ENCODE data around the gene PEX6. TPM values are rescaled to one million over a fixed set of nuclear protein-coding genes. Genes with fewer than 3 reads are reported as not detected.

PEX6 gene
- polyA plus RNA-seq, 1 experiment = 6.8 TPM

DNA sequence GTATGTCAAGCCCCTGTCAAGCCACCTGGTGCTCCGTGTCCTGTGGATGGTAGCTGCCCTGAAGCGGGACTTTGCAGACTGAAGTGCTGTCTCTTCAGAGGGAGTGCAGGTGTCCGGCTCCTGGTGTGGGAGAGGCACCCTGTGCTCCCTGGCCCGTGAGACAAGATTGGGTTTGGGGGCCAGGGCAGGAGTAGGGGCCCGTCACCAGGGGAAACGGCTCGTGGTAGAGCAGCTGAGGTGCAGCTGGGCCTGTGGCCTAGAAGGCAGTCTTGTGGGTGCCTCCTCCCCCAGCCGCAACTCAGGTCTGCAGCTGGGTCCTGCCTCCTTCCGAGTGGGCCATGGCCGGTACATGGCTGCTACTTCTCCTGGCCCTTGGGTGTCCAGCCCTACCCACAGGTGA, 63.2 kb downstream of the PEX6 start, which contains the start of gene PTCRA:
Gene PTCRA (plus strand): TSS at position 322 of the 400 bp plus-strand sequence. CDS start 17 bp downstream, at position 339.
- POLR2A ChIA-PET = no interaction called here

DNA sequence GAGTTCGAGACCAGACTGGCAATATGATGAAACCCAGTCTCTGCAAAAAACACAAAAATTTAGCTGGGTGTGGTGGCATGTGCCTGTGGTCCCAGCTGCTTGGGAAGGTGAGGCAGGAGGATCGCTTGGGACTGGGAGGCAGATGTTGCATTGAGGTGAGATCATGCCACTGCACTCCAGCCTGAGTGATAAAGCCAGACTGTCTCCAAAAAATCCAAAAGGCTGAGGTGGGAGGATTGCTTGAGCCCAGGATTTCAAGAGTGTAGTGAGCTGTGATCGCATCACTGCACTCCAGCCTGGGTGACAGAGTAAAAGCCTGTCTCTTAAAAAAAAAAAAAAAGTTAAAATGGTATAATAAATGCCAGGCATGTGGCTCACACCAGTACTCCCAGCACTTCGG, 64.4 kb downstream of the PEX6 start:
- no peak for DNase-seq (ENCODE audit: low read depth, low spot score)

More for the DNA sequence above, 63.2 kb downstream of the PEX6 start, which contains the start of gene PTCRA:
- DNase-seq (ENCODE audit: low read depth, low spot score) = no peak
- Histone ChIP-seq H3K9me3 (ENCODE audit: control insufficient read depth, insufficient read depth, low read length) (no peaks in the 10 kb centered on the region; the same call in 1 of the 2 replicates), H3K4me3 (ENCODE audit: low read depth, low read length) (no peak within 1 kb of the TSS), H3K27ac (ENCODE audit: low read depth, low read length) (no peak within 1 kb of the TSS), H3K27me3 (ENCODE audit: control insufficient read depth, insufficient read depth, low read length) (peaks cover 2% of the 10 kb centered on the region)
- CTCF ChIA-PET = no interaction called here
- TF ChIP-seq, protein P1, sequence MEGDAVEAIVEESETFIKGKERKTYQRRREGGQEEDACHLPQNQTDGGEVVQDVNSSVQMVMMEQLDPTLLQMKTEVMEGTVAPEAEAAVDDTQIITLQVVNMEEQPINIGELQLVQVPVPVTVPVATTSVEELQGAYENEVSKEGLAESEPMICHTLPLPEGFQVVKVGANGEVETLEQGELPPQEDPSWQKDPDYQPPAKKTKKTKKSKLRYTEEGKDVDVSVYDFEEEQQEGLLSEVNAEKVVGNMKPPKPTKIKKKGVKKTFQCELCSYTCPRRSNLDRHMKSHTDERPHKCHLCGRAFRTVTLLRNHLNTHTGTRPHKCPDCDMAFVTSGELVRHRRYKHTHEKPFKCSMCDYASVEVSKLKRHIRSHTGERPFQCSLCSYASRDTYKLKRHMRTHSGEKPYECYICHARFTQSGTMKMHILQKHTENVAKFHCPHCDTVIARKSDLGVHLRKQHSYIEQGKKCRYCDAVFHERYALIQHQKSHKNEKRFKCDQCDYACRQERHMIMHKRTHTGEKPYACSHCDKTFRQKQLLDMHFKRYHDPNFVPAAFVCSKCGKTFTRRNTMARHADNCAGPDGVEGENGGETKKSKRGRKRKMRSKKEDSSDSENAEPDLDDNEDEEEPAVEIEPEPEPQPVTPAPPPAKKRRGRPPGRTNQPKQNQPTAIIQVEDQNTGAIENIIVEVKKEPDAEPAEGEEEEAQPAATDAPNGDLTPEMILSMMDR (IDR thresholded peaks at IDR 0.05; ENCODE audit: low read depth, low read length) = no peak

More for the DNA sequence above, 64.4 kb downstream of the PEX6 start:
- ChIA-PET CTCF (interaction anchor here (0.7 to 1.1 kb wide), 3 partner anchors 14 to 173 kb away, joined by 3 read pairs; no protein-coding TSS in a partner anchor), POLR2A (interaction anchor here (0.6 to 1.5 kb wide), 4 partner anchors 15 to 599 kb away, joined by 3 to 14 read pairs (median 5); partner anchors contain the start of gene CNPY3)
- Histone ChIP-seq H3K4me3 (ENCODE audit: low read depth, low read length) (no peak overlapping the region), H3K27ac (ENCODE audit: low read depth, low read length) (no peak overlapping the region), H3K27me3 (ENCODE audit: control insufficient read depth, insufficient read depth, low read length) (peaks cover 2% of the 10 kb centered on the region), H3K9me3 (ENCODE audit: control insufficient read depth, insufficient read depth, low read length) (no peaks in the 10 kb centered on the region; the same call in 1 of the 2 replicates)
- TF ChIP-seq, protein P1 (IDR thresholded peaks at IDR 0.05; ENCODE audit: low read depth, low read length) = no peak

Other genes with a start within 250 kb of the PEX6 start
- 19.6 and 21.7 TPM in 2 replicates for gene TBCC, start 233.1 kb downstream of the PEX6 start, polyA plus RNA-seq (2011; rRNA removed)
- 5.8 and 7.0 TPM in 2 replicates for gene BICRAL, start 197.1 kb downstream of the PEX6 start, polyA plus RNA-seq (2011; rRNA removed)
- 45.0 and 48.5 TPM in 2 replicates for gene RPL7L1, start 99.6 kb downstream of the PEX6 start, polyA plus RNA-seq (2011; rRNA removed)
- gene PTCRA, start 63.1 kb downstream of the PEX6 start, polyA plus RNA-seq (2011; rRNA removed) = not detected in 2 replicates
- gene CNPY3, start 49.7 kb downstream of the PEX6 start, polyA plus RNA-seq (2011; rRNA removed) = 38.4 and 39.2 TPM in 2 replicates
- 0.07 TPM in 1 of 2 replicates, not detected in the other for gene GNMT, start 18.4 kb downstream of the PEX6 start, polyA plus RNA-seq (2011; rRNA removed)
- 59.5 and 61.5 TPM in 2 replicates for gene PPP2R5D, start 5.4 kb upstream of the PEX6 start, polyA plus RNA-seq (2011; rRNA removed)
- 86.5 and 97.9 TPM in 2 replicates for gene MEA1, start 34.8 kb upstream of the PEX6 start, polyA plus RNA-seq (2011; rRNA removed)
- gene KLHDC3, start 35.1 kb upstream of the PEX6 start, polyA plus RNA-seq (2011; rRNA removed) = 41.3 and 48.8 TPM in 2 replicates
- gene RRP36, start 42.4 kb upstream of the PEX6 start, polyA plus RNA-seq (2011; rRNA removed) = 50.3 and 54.0 TPM in 2 replicates
- gene CUL7, start 74.7 kb upstream of the PEX6 start, polyA plus RNA-seq (2011; rRNA removed) = 37.5 and 44.8 TPM in 2 replicates
- gene MRPL2, start 80.3 kb upstream of the PEX6 start, polyA plus RNA-seq (2011; rRNA removed) = 19.3 and 19.4 TPM in 2 replicates
- 9.1 and 10.2 TPM in 2 replicates for gene KLC4, start 80.5 kb upstream of the PEX6 start, polyA plus RNA-seq (2011; rRNA removed)
- 146 and 179 TPM in 2 replicates for gene PTK7, start 97.1 kb upstream of the PEX6 start, polyA plus RNA-seq (2011; rRNA removed)
- gene SRF, start 192.1 kb upstream of the PEX6 start, polyA plus RNA-seq (2011; rRNA removed) = 36.8 and 48.5 TPM in 2 replicates
- gene CUL9, start 203.0 kb upstream of the PEX6 start, polyA plus RNA-seq (2011; rRNA removed) = 11.5 and 11.8 TPM in 2 replicates